H9 (cell line): ENCODE measurements around the gene MIA3. TPM values are rescaled to one million over a fixed set of nuclear protein-coding genes. Genes with fewer than 3 reads are reported as not detected.

Experiments used
- DNase-seq: peaks from one replicate; pipeline ENCODE4 v3.0.0-alpha.2; 2017
- H2AFZ ChIP-seq: one replicate; pipeline ENCODE4 v1.6.1; 2013; ENCODE audit warnings: mild to moderate bottlenecking, low read length, control low read depth, moderate library complexity
- H2AK5ac ChIP-seq: 2 replicates; pipeline ENCODE4 v1.6.1; 2013; ENCODE audit warnings: low read length, control low read depth, mixed read lengths; ENCODE audit not compliant: insufficient read length
- H2BK120ac ChIP-seq: one replicate; pipeline ENCODE4 v1.6.1; 2013; ENCODE audit warnings: low read depth, mild to moderate bottlenecking, low read length, control low read depth, inconsistent platforms; ENCODE audit not compliant: poor library complexity, severe bottlenecking
- H2BK12ac ChIP-seq: 2 replicates; pipeline ENCODE4 v1.6.1; 2013; ENCODE audit warnings: low read length, control low read depth, mixed read lengths, low read depth; ENCODE audit not compliant: insufficient read length
- H2BK15ac ChIP-seq: 2 replicates; pipeline ENCODE4 v1.6.1; 2013; ENCODE audit warnings: low read depth, low read length, control low read depth
- H2BK20ac ChIP-seq: one replicate; pipeline ENCODE4 v1.6.1; 2013; ENCODE audit warnings: low read depth, mild to moderate bottlenecking, low read length, control low read depth, inconsistent platforms; ENCODE audit not compliant: poor library complexity, severe bottlenecking
- H2BK5ac ChIP-seq: 2 replicates; pipeline ENCODE4 v1.6.1; 2013; ENCODE audit warnings: low read length, control low read depth, mixed read lengths; ENCODE audit not compliant: insufficient read length
- H3K14ac ChIP-seq: 2 replicates; pipeline ENCODE4 v1.6.1; 2013; ENCODE audit warnings: low read length, control low read depth; ENCODE audit not compliant: insufficient read depth
- H3K18ac ChIP-seq: 2 replicates; pipeline ENCODE4 v1.6.1; 2013; ENCODE audit warnings: low read depth, mild to moderate bottlenecking, mixed read lengths, low read length, control low read depth; ENCODE audit not compliant: insufficient read length
- H3K23ac ChIP-seq: 2 replicates; pipeline ENCODE4 v1.6.1; 2013; ENCODE audit warnings: low read length, control low read depth, mixed read lengths, low read depth; ENCODE audit not compliant: insufficient read length
- H3K23me2 ChIP-seq: 2 replicates; pipeline ENCODE4 v1.6.1; 2013; ENCODE audit warnings: low read depth, mild to moderate bottlenecking, mixed read lengths, low read length, control low read depth; ENCODE audit not compliant: insufficient read length, poor library complexity, severe bottlenecking
- H3K27ac ChIP-seq: 2 replicates; pipeline ENCODE4 v1.5.1; 2013; ENCODE audit warnings: low read length, control low read depth, mixed read lengths, low read depth; ENCODE audit not compliant: insufficient read length
- H3K27me3 ChIP-seq: 2 replicates; pipeline ENCODE4 v1.6.1; 2013; ENCODE audit warnings: low read length, control low read depth, inconsistent platforms; ENCODE audit not compliant: insufficient read depth
- H3K4ac ChIP-seq: 2 replicates; pipeline ENCODE4 v1.6.1; 2013; ENCODE audit warnings: low read depth, mild to moderate bottlenecking, control low read depth, inconsistent platforms, low read length, moderate library complexity
- H3K4me1 ChIP-seq: 2 replicates; pipeline ENCODE4 v1.6.1; 2013; ENCODE audit warnings: low read length, control low read depth, inconsistent platforms; ENCODE audit not compliant: insufficient read depth
- H3K4me2 ChIP-seq: 2 replicates; pipeline ENCODE4 v1.6.1; 2013; ENCODE audit warnings: low read length, control low read depth, mixed read lengths; ENCODE audit not compliant: insufficient read length, insufficient read depth
- H3K56ac ChIP-seq: 2 replicates; pipeline ENCODE4 v1.6.1; 2013; ENCODE audit warnings: low read depth, mild to moderate bottlenecking, mixed read lengths, low read length, control low read depth; ENCODE audit not compliant: insufficient read length
- H3K79me1 ChIP-seq: 2 replicates; pipeline ENCODE4 v1.6.1; 2013; ENCODE audit warnings: low read depth, mild to moderate bottlenecking, moderate library complexity, low read length, control low read depth, inconsistent platforms; ENCODE audit not compliant: insufficient read depth, poor library complexity, severe bottlenecking
- H3K79me2 ChIP-seq: 2 replicates; pipeline ENCODE4 v1.6.1; 2013; ENCODE audit warnings: low read length, control low read depth, inconsistent platforms; ENCODE audit not compliant: insufficient read depth
- H3K9ac ChIP-seq: 2 replicates; pipeline ENCODE4 v1.6.1; 2013; ENCODE audit warnings: low read length, control low read depth, mixed read lengths; ENCODE audit not compliant: insufficient read length; ENCODE audit errors: extremely low read depth
- H3K9me3 ChIP-seq: one replicate; pipeline ENCODE4 v1.6.1; 2013; ENCODE audit warnings: low read depth, low read length, inconsistent platforms; ENCODE audit not compliant: control insufficient read depth
- H3T11ph ChIP-seq: one replicate; pipeline ENCODE4 v1.6.1; 2013; ENCODE audit warnings: mild to moderate bottlenecking, low read length, control low read depth, inconsistent platforms
- H4K20me1 ChIP-seq: one replicate; pipeline ENCODE4 v1.6.1; 2013; ENCODE audit not compliant: control insufficient read depth, insufficient read length, insufficient read depth
- H4K5ac ChIP-seq: 2 replicates; pipeline ENCODE4 v1.6.1; 2013; ENCODE audit warnings: low read depth, mild to moderate bottlenecking, mixed read lengths, low read length, control low read depth; ENCODE audit not compliant: insufficient read length
- H4K8ac ChIP-seq: replicated peaks from 2 replicates; pipeline ENCODE4 v1.6.1; 2013; ENCODE audit warnings: low read length, control low read depth, mixed read lengths, low read depth; ENCODE audit not compliant: insufficient read length
- H4K91ac ChIP-seq: 2 replicates; pipeline ENCODE4 v1.6.1; 2013; ENCODE audit warnings: low read depth, mild to moderate bottlenecking, moderate library complexity, mixed read lengths, low read length, control low read depth; ENCODE audit not compliant: insufficient read length
- H3K27ac Mint-ChIP-seq, 3 experiments: 2 replicates in 2 of 3; 3 replicates in 1 of 3; pipeline ENCODE4 v1.8.0; 2020 to 2021; ENCODE audit warnings: mixed read lengths in 3 of 3, mild to moderate bottlenecking in 1 of 3, moderate library complexity in 1 of 3
- H3K27me3 Mint-ChIP-seq: 2 replicates; pipeline ENCODE4 v1.8.0; 2021; ENCODE audit warnings: low read depth, mild to moderate bottlenecking, moderate library complexity, mixed read lengths
- H3K36me3 Mint-ChIP-seq, 3 experiments: 2 replicates in 2 of 3; 3 replicates in 1 of 3; pipeline ENCODE4 v1.8.0; 2020 to 2021; ENCODE audit warnings: low read depth in 3 of 3, mixed read lengths in 3 of 3; ENCODE audit not compliant: insufficient read depth in 1 of 3
- H3K4me1 Mint-ChIP-seq, 2 experiments: 2 replicates each; pipeline ENCODE4 v1.8.0; 2020; ENCODE audit warnings: mixed read lengths in 2 of 2
- H3K4me3 Mint-ChIP-seq, 2 experiments: 2 replicates in 1 of 2; 3 replicates in 1 of 2; pipeline ENCODE4 v1.8.0; 2020 to 2021; ENCODE audit warnings: mild to moderate bottlenecking in 2 of 2, mixed read lengths in 2 of 2, moderate library complexity in 1 of 2
- H3K9me3 Mint-ChIP-seq, 2 experiments: 2 replicates in 1 of 2; 3 replicates in 1 of 2; pipeline ENCODE4 v1.8.0; 2020; ENCODE audit warnings: mild to moderate bottlenecking in 2 of 2, mixed read lengths in 2 of 2, moderate library complexity in 1 of 2
- WGBS: extraction: QIAGEN DNeasy Blood & Tissue Kit; methylation state at CpG from one replicate; pipeline ENCODE4 v1.1.7; 2013; ENCODE audit warnings: missing lambda C conversion rate, low lambda C conversion rate, mixed read lengths; ENCODE audit not compliant: insufficient read length; ENCODE audit errors: extremely low coverage; 5-methylcytosine and 5-hydroxymethylcytosine counted together
- total RNA-seq: library from RNA; stranded (reverse); gene quantifications from 2 replicates; pipeline ENCODE4 v1.2.1, GENCODE V29; 2021
- TF ChIP-seq, protein P1 (sequence below): fragments of 200-600 bp; sonication (generic); conservative IDR thresholded peaks from 3 replicates; pipeline ENCODE4 v1.8.0; 2021; ENCODE audit warnings: antibody characterized with exemption, mild to moderate bottlenecking

The MIA3 gene
- total RNA-seq, 1 experiment from 2014 or later, result 55.5 TPM

DNA sequence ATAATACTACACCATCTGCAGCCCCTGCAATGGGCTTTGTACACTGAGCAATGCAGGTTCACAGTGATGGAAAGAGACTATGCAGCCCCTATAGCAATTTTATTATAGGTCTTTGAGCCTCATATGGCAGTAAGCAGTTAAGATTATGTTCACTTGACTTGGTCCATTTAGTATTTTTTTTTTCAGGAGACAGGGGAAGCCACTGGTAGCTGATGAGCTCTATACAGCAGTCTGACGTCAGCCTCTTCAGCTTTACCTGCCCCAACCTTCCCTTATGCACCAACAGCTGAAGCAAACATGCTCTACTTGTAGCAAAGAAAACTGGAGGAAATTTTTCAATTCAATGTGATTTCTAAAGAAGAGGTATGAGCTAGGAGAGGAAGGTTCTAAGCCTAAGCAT lies 62.2 kb downstream of the MIA3 start:
- H3K4ac ChIP-seq, result no peak overlapping the region
- H2AK5ac ChIP-seq, result no peak overlapping the region
- no peak overlapping the region for H4K5ac ChIP-seq
- H3K9ac ChIP-seq, result no peak overlapping the region
- H2BK12ac ChIP-seq, result no peak overlapping the region
- WGBS, result no CpG with 5 or more reads among the region's 1 CpG
- H3K23ac ChIP-seq, result no peak overlapping the region
- no peak overlapping the region for H3K4me2 ChIP-seq
- no peaks in the 10 kb centered on the region for H3K27me3 ChIP-seq
- no peak overlapping the region for H2BK20ac ChIP-seq
- H3K56ac ChIP-seq, result no peak overlapping the region
- no peak overlapping the region for H3K27ac ChIP-seq
- no peaks in the 10 kb centered on the region for H3K23me2 ChIP-seq
- H3K14ac ChIP-seq, result no peak overlapping the region
- TF ChIP-seq, protein P1, sequence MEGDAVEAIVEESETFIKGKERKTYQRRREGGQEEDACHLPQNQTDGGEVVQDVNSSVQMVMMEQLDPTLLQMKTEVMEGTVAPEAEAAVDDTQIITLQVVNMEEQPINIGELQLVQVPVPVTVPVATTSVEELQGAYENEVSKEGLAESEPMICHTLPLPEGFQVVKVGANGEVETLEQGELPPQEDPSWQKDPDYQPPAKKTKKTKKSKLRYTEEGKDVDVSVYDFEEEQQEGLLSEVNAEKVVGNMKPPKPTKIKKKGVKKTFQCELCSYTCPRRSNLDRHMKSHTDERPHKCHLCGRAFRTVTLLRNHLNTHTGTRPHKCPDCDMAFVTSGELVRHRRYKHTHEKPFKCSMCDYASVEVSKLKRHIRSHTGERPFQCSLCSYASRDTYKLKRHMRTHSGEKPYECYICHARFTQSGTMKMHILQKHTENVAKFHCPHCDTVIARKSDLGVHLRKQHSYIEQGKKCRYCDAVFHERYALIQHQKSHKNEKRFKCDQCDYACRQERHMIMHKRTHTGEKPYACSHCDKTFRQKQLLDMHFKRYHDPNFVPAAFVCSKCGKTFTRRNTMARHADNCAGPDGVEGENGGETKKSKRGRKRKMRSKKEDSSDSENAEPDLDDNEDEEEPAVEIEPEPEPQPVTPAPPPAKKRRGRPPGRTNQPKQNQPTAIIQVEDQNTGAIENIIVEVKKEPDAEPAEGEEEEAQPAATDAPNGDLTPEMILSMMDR, result no peak
- no peaks in the 10 kb centered on the region for H3K79me1 ChIP-seq
- no peak overlapping the region for H4K8ac ChIP-seq
- H2BK15ac ChIP-seq, result no peak overlapping the region
- Mint-ChIP-seq H3K36me3 (peaks cover 3 to 12% (median 9%) of the 10 kb centered on the region in 3 experiments; a peak in 6 of 7 replicates), H3K27me3 (no peaks in the 10 kb centered on the region), H3K27ac (peak overlapping the region in 1 of 3 experiments; percentile 40; a peak in 1 of 7 replicates), H3K9me3 (no peaks in the 10 kb centered on the region), H3K4me3 (no peak overlapping the region), H3K4me1 (no peaks in the 10 kb centered on the region)
- H2AFZ ChIP-seq, result no peak overlapping the region
- no peak for DNase-seq
- H2BK120ac ChIP-seq, result no peak overlapping the region
- no peak overlapping the region for H3K18ac ChIP-seq
- no peaks in the 10 kb centered on the region for H3K9me3 ChIP-seq
- no peaks in the 10 kb centered on the region for H3K79me2 ChIP-seq
- no peak overlapping the region for H4K91ac ChIP-seq
- no peaks in the 10 kb centered on the region for H4K20me1 ChIP-seq
- no peaks in the 10 kb centered on the region for H3K4me1 ChIP-seq
- H3T11ph ChIP-seq, result no peak overlapping the region
- no peak overlapping the region for H2BK5ac ChIP-seq
